Hepatocyte (in vitro differentiated cells): Measurements from ENCODE around the gene SLX4IP.

Source experiments
- EZH2 ChIP-seq: fragments of 200-600 bp; sonication (generic); IDR thresholded peaks from 2 replicates; pipeline ENCODE4 v1.6.1; 2016; ENCODE audit warnings: antibody characterized with exemption, mild to moderate bottlenecking, borderline replicate concordance
- TF ChIP-seq, protein P1 (sequence below): fragments of 200-600 bp; sonication (generic); IDR thresholded peaks from 2 replicates; pipeline ENCODE4 v1.5.1; 2016; ENCODE audit warnings: antibody characterized with exemption, mild to moderate bottlenecking; ENCODE audit not compliant: poor library complexity

- TF ChIP-seq, protein P1, sequence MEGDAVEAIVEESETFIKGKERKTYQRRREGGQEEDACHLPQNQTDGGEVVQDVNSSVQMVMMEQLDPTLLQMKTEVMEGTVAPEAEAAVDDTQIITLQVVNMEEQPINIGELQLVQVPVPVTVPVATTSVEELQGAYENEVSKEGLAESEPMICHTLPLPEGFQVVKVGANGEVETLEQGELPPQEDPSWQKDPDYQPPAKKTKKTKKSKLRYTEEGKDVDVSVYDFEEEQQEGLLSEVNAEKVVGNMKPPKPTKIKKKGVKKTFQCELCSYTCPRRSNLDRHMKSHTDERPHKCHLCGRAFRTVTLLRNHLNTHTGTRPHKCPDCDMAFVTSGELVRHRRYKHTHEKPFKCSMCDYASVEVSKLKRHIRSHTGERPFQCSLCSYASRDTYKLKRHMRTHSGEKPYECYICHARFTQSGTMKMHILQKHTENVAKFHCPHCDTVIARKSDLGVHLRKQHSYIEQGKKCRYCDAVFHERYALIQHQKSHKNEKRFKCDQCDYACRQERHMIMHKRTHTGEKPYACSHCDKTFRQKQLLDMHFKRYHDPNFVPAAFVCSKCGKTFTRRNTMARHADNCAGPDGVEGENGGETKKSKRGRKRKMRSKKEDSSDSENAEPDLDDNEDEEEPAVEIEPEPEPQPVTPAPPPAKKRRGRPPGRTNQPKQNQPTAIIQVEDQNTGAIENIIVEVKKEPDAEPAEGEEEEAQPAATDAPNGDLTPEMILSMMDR: no peak
- no peak for TF ChIP-seq EZH2
Measured at GRCh38 chr20:10556519-10557083, 121.5 kb downstream of the SLX4IP start.
